Measurements from ENCODE around the gene IFNGR1. TPM values are rescaled to one million over a fixed set of nuclear protein-coding genes. Genes with fewer than 3 reads are reported as not detected.

IFNGR1 gene
- polyA plus RNA-seq, 2 of the 4 experiments (the other 2 are of a cell fraction): 31.2 to 54.9 TPM

DNA sequence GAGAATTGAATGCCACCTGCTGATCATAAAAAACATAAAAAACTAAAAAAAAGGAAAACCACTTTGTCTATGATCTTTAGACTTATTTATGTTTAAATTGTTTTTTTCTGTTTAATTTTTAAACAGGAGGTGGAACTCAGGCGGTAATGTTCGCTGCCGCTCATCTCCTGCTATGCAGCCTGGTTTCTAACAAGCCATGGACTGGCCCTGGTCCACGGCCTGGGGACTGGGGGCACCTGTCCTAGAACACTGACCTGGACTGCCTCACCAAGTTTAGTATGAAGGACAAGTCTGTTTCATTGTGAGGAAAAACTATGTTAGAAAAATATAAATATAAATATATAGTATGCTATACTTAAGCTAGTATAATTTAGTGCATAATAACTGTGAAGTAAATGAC, 27.0 kb upstream of the IFNGR1 start:
- Histone ChIP-seq H3K27ac (no peak overlapping the region), H3K4me3 (no peak overlapping the region), H3K4me1 (peaks cover 25% of the 10 kb centered on the region), H3K9me3 (no peaks in the 10 kb centered on the region), H3K4me2 (no peak overlapping the region)
- no peak for ATAC-seq
- no peak for FAIRE-seq
- 87% methylated on average over 4 of the region's 4 CpGs for WGBS (ENCODE audit: missing lambda C conversion rate)
- POLR2A ChIA-PET: no interaction called here
- no peak for DNase-seq (ENCODE audit: low read depth in 1 of 2, low spot score in 1 of 2)
- no peak for TF ChIP-seq RAD21 (conservative IDR thresholded peaks at IDR 0.05 in 1 of 2, IDR thresholded peaks at IDR 0.05 in 1 of 2)
- TF ChIP-seq GATA3 (IDR thresholded peaks at IDR 0.05; ENCODE audit: borderline replicate concordance): no peak
- CTCF ChIA-PET: interaction anchor here (0.9 kb wide), 1 partner anchor 152 kb away, joined by 5 read pairs; no protein-coding TSS in a partner anchor

DNA sequence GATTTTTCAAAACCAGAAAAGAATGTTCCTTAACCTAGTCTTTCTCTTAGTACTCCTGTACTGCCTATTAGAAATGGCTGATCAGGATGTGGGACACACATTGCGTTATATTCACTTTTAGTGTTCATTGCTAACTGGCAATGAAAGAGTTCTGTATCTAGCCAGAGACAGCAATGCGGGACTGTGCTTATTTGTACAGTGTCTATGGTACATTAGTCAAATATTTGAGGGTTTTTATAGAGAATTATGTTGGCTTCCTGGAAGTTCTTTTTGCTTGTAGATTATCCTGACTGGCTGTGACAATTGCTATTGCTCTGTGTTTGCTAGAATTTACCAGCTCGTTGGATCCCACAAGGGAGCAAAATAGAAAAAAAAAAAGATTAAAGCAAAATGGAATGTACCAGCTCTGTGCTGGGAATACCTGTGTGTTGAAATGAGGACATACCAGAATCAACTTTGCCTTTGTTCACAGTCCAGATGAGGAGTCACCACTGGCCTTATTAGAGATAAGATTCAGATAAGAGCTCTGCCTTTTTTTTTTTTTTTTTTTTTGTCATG, 22.4 kb upstream of the IFNGR1 start:
- Histone ChIP-seq H3K27ac (peak overlapping the region; percentile 84 to 91), H3K4me2 (peak overlapping the region; percentile 71), H3K4me1 (peaks cover 51% of the 10 kb centered on the region), H3K9me3 (peaks cover 15% of the 10 kb centered on the region; the same call in 2 of the 3 replicates), H3K4me3 (no peak overlapping the region)
- TF ChIP-seq TFCP2L1 (CRISPR knock-in tag; IDR thresholded peaks at IDR 0.05) (no peak), EP300 (IDR thresholded peaks at IDR 0.05) (peak; percentile 60 to 85; a peak in 3 of 5 replicates), SMC3 (IDR thresholded peaks at IDR 0.05) (peak; percentile 32; the same call in 1 of the 3 replicates), HES2 (IDR thresholded peaks at IDR 0.05) (0 out of 2 replicates have a peak, but pooled peaks have one; percentile 19), BCL3 (IDR thresholded peaks at IDR 0.05) (peak; percentile 56; the same call in 1 of the 3 replicates), TP53 (CRISPR knock-in tag; IDR thresholded peaks at IDR 0.05) (no peak), GATA3 (IDR thresholded peaks at IDR 0.05; ENCODE audit: borderline replicate concordance) (peak; percentile 88), CEBPB (IDR thresholded peaks at IDR 0.05) (peak in 1 of 2 experiments; percentile 31; a peak in 1 of 4 replicates), MYC (IDR thresholded peaks at IDR 0.05; ENCODE audit: borderline replicate concordance, low read length) (no peak), ZC3H11A (IDR thresholded peaks at IDR 0.05) (no peak), JUNB (IDR thresholded peaks at IDR 0.05) (peak; percentile 76; the same call in 1 of the 2 replicates), RAD21 (conservative IDR thresholded peaks at IDR 0.05 in 1 of 2, IDR thresholded peaks at IDR 0.05 in 1 of 2) (peak in 1 of 2 experiments; percentile 40; a peak in 1 of 5 replicates), JUN (IDR thresholded peaks at IDR 0.05) (peak; percentile 74 to 86)
- FAIRE-seq (no peak), DNase-seq (ENCODE audit: low read depth in 1 of 2, low spot score in 1 of 2) (peak in 1 of 2 experiments; percentile 84), ATAC-seq (peak; percentile 82 to 93)
- ChIA-PET CTCF (interaction anchor here (1.4 kb wide), 1 partner anchor 19 kb away, joined by 5 read pairs; no protein-coding TSS in a partner anchor), POLR2A (interaction anchor here (0.6 to 1.3 kb wide), 5 partner anchors 18 to 38 kb away, joined by 3 to 6 read pairs (median 6); no protein-coding TSS in a partner anchor)
- 9% methylated on average over 3 of the region's 3 CpGs for WGBS (ENCODE audit: missing lambda C conversion rate)

DNA sequence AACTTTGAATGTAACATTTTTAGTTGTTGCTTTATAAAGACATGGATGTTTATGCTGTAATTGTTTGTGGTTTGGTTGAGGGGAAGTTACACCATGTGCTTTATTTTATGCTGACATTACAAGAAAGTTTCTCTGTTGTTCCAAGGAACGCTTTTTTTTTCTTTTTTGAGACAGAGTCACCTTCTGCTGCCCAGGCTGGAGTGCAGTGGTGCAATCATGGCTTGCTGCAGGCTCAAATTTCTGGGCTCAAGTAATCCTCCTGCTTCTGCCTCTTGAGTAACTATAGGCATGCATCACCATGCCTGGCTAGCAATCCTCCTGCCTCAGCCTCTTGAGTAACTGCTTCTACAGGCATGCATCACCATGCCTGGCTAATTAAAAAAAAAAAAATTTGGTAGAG, 21.0 kb upstream of the IFNGR1 start:
- TF ChIP-seq GATA3 (IDR thresholded peaks at IDR 0.05; ENCODE audit: borderline replicate concordance): no peak
- TF ChIP-seq MAFK (IDR thresholded peaks at IDR 0.05; ENCODE audit: partially characterized antibody): peak; percentile 87
- 0 out of 4 replicates have a peak, but pooled peaks of 1 of the 2 experiments have one; percentile 12 for TF ChIP-seq CEBPB (IDR thresholded peaks at IDR 0.05)
- no peak for ATAC-seq
- POLR2A ChIA-PET: no interaction called here
- no peak for DNase-seq (ENCODE audit: low read depth in 1 of 2, low spot score in 1 of 2)
- FAIRE-seq: no peak
- Histone ChIP-seq H3K27ac (peak overlapping the region; percentile 84 to 91), H3K4me1 (peaks cover 54% of the 10 kb centered on the region), H3K4me2 (peak overlapping the region; percentile 71; the same call in 1 of the 3 replicates), H3K4me3 (no peak overlapping the region), H3K9me3 (peaks cover 15% of the 10 kb centered on the region; the same call in 2 of the 3 replicates)
- CTCF ChIA-PET: interaction anchor here (0.7 to 1.5 kb wide), 2 partner anchors 30 to 73 kb away, joined by 4 to 5 read pairs; no protein-coding TSS in a partner anchor
- 79% methylated on average over 1 of the region's 1 CpG for WGBS (ENCODE audit: missing lambda C conversion rate)

DNA sequence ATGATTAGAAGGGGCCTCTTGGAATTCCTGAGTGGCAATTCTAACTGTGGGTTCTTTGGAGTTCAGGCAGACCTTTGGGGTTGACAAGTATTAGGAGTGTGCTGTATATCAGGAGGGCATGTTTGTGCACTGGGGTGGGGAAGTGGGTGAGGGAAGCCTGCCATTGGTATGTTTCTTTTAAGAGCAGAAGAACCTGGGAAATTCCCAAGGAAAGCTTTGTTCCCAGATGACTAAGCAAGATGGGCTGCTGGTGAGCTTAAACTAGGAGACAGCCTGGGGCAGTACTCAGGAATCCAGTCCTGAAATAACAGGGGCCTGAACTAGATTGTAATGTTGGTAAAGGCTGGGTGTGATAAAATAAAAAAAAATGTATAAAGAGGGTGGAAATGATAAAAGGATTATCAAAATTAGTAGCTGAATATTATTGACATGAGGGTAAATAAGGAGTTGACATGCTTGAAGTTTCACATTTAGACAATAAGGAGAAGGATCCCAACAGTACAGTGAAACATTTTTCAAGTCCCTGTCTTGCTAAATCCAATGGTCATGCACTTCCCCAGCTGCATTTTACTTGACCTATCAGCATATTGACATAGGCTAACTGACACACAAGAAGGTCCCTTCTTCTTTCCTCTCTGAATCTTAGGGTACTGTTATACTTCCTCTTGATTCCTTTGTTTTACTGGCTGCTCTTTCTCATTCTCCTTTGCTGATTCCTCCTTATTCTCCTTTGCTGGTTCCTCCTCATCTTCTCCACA, 18.4 kb upstream of the IFNGR1 start:
- Histone ChIP-seq H3K9me3 (peaks cover 15% of the 10 kb centered on the region; the same call in 2 of the 3 replicates), H3K4me2 (peak overlapping the region; percentile 55), H3K4me1 (peaks cover 74% of the 10 kb centered on the region), H3K27ac (peak overlapping the region; percentile 79 to 91), H3K4me3 (no peak overlapping the region)
- DNase-seq (ENCODE audit: low read depth in 1 of 2, low spot score in 1 of 2) (peak; percentile 55 to 87), FAIRE-seq (no peak), ATAC-seq (peak; percentile 42 to 81; a peak in 4 of 6 replicates)
- POLR2A ChIA-PET: no interaction called here
- CTCF ChIA-PET: interaction anchor here (0.7 to 2.3 kb wide), 3 partner anchors 9 to 143 kb away, joined by 3 to 7 read pairs (median 4); no protein-coding TSS in a partner anchor
- TF ChIP-seq ZNF302 (CRISPR knock-in tag; IDR thresholded peaks at IDR 0.05) (no peak), CBX2 (IDR thresholded peaks at IDR 0.05; ENCODE audit: borderline replicate concordance, low read depth) (no peak), EP300 (IDR thresholded peaks at IDR 0.05) (peak; percentile 25 to 57; a peak in 3 of 5 replicates), BCL3 (IDR thresholded peaks at IDR 0.05) (0 out of 3 replicates have a peak, but pooled peaks have one; percentile 26), USF2 (IDR thresholded peaks at IDR 0.05) (no peak), MYC (IDR thresholded peaks at IDR 0.05; ENCODE audit: borderline replicate concordance, low read length) (no peak), SREBF2 (IDR thresholded peaks at IDR 0.05) (no peak), MAFK (IDR thresholded peaks at IDR 0.05; ENCODE audit: partially characterized antibody) (peak; percentile 70)
